ENCODE results near the gene TSEN54. TPM values are rescaled to one million over a fixed set of nuclear protein-coding genes. Genes with fewer than 3 reads are reported as not detected.

Gene TSEN54
- total RNA-seq, 2 donors from 2014 or later: 8.8 to 15.2 TPM

GRCh38 chr17:75486951-75487350, 29.4 kb upstream of the TSEN54 start:
- intact Hi-C loops (cut with DNase I): no loop called here
- no peak for DNase-seq (ENCODE audit: low spot score)

GRCh38 chr17:75487351-75488070, 28.8 kb upstream of the TSEN54 start:
- intact Hi-C loops (cut with DNase I): no loop called here
- no peak for DNase-seq (ENCODE audit: low spot score)

- intact Hi-C loops (cut with DNase I): loop anchor here in 1 of 2 donors (1.0 kb wide), 1 partner anchor 34 kb away; no protein-coding TSS in a partner anchor
- no peak for DNase-seq (ENCODE audit: low spot score)
These were observed 27.4 kb upstream of the TSEN54 start for GRCh38 chr17:75488693-75489510.

- intact Hi-C loops (cut with DNase I): loop anchor here in 1 of 2 donors (1.0 kb wide), 1 partner anchor 34 kb away; no protein-coding TSS in a partner anchor
- no peak for DNase-seq (ENCODE audit: low spot score)
These were observed 26.8 kb upstream of the TSEN54 start for GRCh38 chr17:75489511-75489955.

- DNase-seq (ENCODE audit: low spot score): no peak
- intact Hi-C loops (cut with DNase I): no loop called here
These were observed 26.1 kb upstream of the TSEN54 start for GRCh38 chr17:75490173-75490743.

GRCh38 chr17:75490953-75491649, 25.2 kb upstream of the TSEN54 start:
- intact Hi-C loops (cut with DNase I): no loop called here
- DNase-seq (ENCODE audit: low spot score): no peak

- DNase-seq (ENCODE audit: low spot score): no peak
- intact Hi-C loops (cut with DNase I): no loop called here
These were observed 24.6 kb upstream of the TSEN54 start for GRCh38 chr17:75491680-75492079.

GRCh38 chr17:75492555-75493168, 23.7 kb upstream of the TSEN54 start:
- intact Hi-C loops (cut with DNase I): no loop called here

GRCh38 chr17:75493476-75494129, 22.7 kb upstream of the TSEN54 start:
- intact Hi-C loops (cut with DNase I): no loop called here
- no peak for DNase-seq (ENCODE audit: low spot score)

More at GRCh38 chr17:75492555-75493168, 23.7 kb upstream of the TSEN54 start:
- no peak for DNase-seq (ENCODE audit: low spot score)

- intact Hi-C loops (cut with DNase I): no loop called here
- DNase-seq (ENCODE audit: low spot score): no peak
These were observed 21.9 kb upstream of the TSEN54 start for GRCh38 chr17:75494326-75494877.

GRCh38 chr17:75496005-75496404, 20.3 kb upstream of the TSEN54 start:
- no peak for DNase-seq (ENCODE audit: low spot score)
- intact Hi-C loops (cut with DNase I): no loop called here

- intact Hi-C loops (cut with DNase I): no loop called here
- no peak for DNase-seq (ENCODE audit: low spot score)
These were observed 18.1 kb upstream of the TSEN54 start for GRCh38 chr17:75498039-75498725.

GRCh38 chr17:75498726-75499213, 17.6 kb upstream of the TSEN54 start:
- intact Hi-C loops (cut with DNase I): no loop called here
- no peak for DNase-seq (ENCODE audit: low spot score)

GRCh38 chr17:75499313-75500022, 16.9 kb upstream of the TSEN54 start:
- intact Hi-C loops (cut with DNase I): no loop called here
- DNase-seq (ENCODE audit: low spot score): no peak

- intact Hi-C loops (cut with DNase I): no loop called here
- DNase-seq (ENCODE audit: low spot score): no peak
These were observed 15.7 kb upstream of the TSEN54 start for GRCh38 chr17:75500419-75501216.

GRCh38 chr17:75501378-75502071, 14.8 kb upstream of the TSEN54 start:
- intact Hi-C loops (cut with DNase I): no loop called here
- DNase-seq (ENCODE audit: low spot score): no peak
